Measurements from ENCODE around the gene ERMP1. TPM values are rescaled to one million over a fixed set of nuclear protein-coding genes. Genes with fewer than 3 reads are reported as not detected.

Gene ERMP1
- total RNA-seq, 1 experiment from 2014 or later, result 12.9 TPM

DNA sequence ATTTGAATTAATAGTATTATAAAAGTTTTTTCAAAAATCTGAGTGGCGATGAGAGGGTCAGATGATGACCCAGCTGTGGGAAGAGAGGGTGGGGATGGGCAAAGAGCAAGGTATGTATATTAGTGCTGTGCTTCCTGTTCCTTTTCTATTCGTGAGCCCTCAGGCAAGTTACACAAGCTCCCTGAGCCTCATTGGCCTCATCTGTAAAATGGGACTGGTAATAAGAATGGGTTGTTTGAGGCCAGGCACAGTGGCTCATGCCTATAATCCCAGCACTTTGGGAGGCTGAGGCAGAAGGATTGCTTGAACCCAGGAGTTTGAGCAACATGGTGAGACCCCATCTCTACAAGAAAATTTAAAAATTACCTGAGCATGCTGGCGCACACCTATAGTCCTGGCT lies 33.8 kb upstream of the ERMP1 start:
- Histone ChIP-seq H3K36me3 (replicated peaks; ENCODE audit: control insufficient read depth, insufficient read depth, low read length) (no peaks in the 10 kb centered on the region), H3K4me3 (ENCODE audit: insufficient read depth, low read depth, low read length) (no peak overlapping the region), H3K27me3 (ENCODE audit: control insufficient read depth, insufficient read depth, low read length) (no peaks in the 10 kb centered on the region)
- no peak for DNase-seq

DNA sequence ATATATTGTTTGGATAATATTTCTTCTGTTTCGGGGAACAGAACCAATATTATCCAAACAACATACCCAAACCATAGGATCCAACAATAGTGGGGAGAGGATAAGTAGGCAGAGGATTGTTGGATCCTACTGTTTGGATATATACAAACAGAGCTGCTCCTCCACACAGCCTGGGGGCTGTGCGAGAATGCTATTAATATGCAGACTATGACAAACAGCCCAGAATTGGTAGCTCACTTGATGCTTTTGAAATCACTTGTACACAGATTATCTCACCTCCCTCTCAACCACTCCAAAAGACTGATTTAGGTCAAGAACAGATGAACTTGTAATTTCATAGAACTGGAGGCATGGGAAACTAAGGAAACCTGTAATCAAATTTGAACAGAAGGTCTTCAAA lies 33.4 kb upstream of the ERMP1 start:
- H3K4me3 ChIP-seq (ENCODE audit: insufficient read depth, low read depth, low read length), result no peak overlapping the region
- no peaks in the 10 kb centered on the region for H3K36me3 ChIP-seq (replicated peaks; ENCODE audit: control insufficient read depth, insufficient read depth, low read length)
- no peaks in the 10 kb centered on the region for H3K27me3 ChIP-seq (ENCODE audit: control insufficient read depth, insufficient read depth, low read length)
- no peak for DNase-seq

DNA sequence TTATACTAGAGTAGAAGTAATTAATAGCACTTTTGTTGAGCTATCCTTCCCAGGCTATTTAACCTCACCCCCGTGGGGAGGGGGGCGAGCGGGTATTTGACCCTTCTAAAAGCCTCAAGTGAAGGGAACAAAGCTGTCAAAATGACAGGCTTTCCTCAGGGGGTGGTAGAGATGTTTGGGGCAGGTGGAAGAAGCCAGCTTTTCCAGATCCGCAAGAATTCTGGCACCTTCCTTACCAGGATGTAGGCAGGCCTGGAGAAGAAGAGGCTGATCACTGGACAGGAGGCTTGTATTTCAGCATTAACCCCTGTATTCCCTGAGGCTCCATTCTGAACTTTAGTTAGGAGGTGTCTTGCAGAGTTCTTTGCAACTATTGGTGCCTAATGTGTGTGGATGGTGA lies 31.5 kb upstream of the ERMP1 start:
- DNase-seq, result no peak
- no peaks in the 10 kb centered on the region for H3K27me3 ChIP-seq (ENCODE audit: control insufficient read depth, insufficient read depth, low read length)
- no peak overlapping the region for H3K4me3 ChIP-seq (ENCODE audit: insufficient read depth, low read depth, low read length)
- no peaks in the 10 kb centered on the region for H3K36me3 ChIP-seq (replicated peaks; ENCODE audit: control insufficient read depth, insufficient read depth, low read length)

DNA sequence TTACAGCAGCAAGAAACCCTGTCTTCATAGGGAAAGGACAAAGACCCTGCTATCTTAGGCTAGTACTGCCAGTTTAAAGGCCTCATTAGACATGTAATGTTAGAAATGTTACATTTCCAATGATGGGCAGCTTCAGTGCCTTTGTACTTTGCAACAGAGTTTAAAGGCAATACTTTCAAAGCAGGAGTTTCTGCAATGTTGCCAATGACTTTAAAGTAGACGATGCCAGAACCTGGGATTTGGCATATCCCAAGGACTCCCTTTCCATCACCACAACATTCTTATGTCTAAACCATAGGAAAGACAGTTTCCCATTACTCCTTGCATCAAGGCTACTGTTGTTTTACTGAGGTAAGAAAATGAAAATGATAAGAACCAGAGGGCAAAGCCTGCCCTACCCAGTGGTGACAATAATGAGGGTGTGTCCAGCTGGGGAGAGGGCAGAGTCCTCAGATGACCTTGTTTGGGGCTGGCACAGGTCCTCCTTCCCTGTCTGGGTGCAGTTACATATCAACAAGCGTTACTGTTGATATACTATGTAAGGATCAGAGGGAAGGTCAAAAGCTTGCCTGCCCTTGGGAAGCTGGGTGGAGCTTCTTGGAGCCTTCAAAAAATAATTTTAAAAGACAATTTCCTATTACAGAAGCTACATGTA lies 30.3 kb upstream of the ERMP1 start:
- DNase-seq, result no peak
- no peak overlapping the region for H3K4me3 ChIP-seq (ENCODE audit: insufficient read depth, low read depth, low read length)
- H3K36me3 ChIP-seq (replicated peaks; ENCODE audit: control insufficient read depth, insufficient read depth, low read length), result no peaks in the 10 kb centered on the region
- no peaks in the 10 kb centered on the region for H3K27me3 ChIP-seq (ENCODE audit: control insufficient read depth, insufficient read depth, low read length)

DNA sequence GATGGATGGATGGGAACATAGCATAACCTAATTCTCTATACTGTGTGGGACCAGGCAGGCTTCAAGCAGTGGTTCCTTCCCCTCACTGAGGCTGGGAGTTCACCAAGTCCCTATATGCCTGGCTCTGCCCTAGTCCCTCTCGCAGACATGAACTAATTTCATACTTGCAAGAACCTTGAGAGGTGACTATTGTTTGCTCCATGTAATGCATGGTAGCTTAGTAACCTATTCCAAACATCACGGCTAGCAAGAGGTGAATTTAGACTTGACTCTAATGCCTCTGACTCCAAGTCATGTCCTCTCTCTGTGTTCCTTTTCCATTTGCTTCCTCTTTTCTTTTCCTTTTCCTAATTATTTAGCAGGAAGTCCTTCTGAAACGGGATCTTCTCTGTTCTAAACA lies 25.9 kb upstream of the ERMP1 start:
- DNase-seq, result no peak
- H3K27me3 ChIP-seq (ENCODE audit: control insufficient read depth, insufficient read depth, low read length), result no peaks in the 10 kb centered on the region

GRCh38 chr9:5857928-5858327 lies 25.0 kb upstream of the ERMP1 start:
- Histone ChIP-seq H3K27me3 (ENCODE audit: control insufficient read depth, insufficient read depth, low read length) (no peaks in the 10 kb centered on the region), H3K4me3 (ENCODE audit: insufficient read depth, low read depth, low read length) (no peak overlapping the region)
- no peak for DNase-seq

More for the DNA sequence above, 25.9 kb upstream of the ERMP1 start:
- Histone ChIP-seq H3K36me3 (replicated peaks; ENCODE audit: control insufficient read depth, insufficient read depth, low read length) (no peaks in the 10 kb centered on the region), H3K4me3 (ENCODE audit: insufficient read depth, low read depth, low read length) (no peak overlapping the region)

GRCh38 chr9:5854063-5854790 lies 21.3 kb upstream of the ERMP1 start:
- no peak overlapping the region for H3K4me3 ChIP-seq (ENCODE audit: insufficient read depth, low read depth, low read length)
- H3K27me3 ChIP-seq (ENCODE audit: control insufficient read depth, insufficient read depth, low read length), result no peaks in the 10 kb centered on the region
- DNase-seq, result no peak
- H3K36me3 ChIP-seq (replicated peaks; ENCODE audit: control insufficient read depth, insufficient read depth, low read length), result no peaks in the 10 kb centered on the region

More at GRCh38 chr9:5857928-5858327, 25.0 kb upstream of the ERMP1 start:
- H3K36me3 ChIP-seq (replicated peaks; ENCODE audit: control insufficient read depth, insufficient read depth, low read length), result no peaks in the 10 kb centered on the region

DNA sequence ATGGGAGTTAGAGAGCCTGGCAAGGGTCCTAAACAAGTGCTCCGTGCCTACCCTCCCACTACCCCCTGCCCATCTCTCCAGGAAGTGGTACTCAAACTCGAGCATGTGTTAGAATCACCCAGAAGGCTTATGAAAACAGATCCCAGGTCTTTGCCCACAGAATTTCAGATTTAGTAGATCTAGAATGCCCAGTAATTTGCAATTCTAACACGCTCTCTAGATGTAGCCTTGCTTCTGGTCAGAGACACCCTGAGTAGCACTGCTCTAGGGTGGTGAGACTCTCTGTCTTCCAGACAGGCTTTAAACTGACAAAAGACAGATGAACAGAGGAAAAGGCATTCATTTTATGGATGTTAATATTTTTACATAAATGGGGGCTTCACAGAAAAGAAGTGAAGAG lies 20.7 kb upstream of the ERMP1 start:
- no peak for DNase-seq
- Histone ChIP-seq H3K36me3 (replicated peaks; ENCODE audit: control insufficient read depth, insufficient read depth, low read length) (no peaks in the 10 kb centered on the region), H3K27me3 (ENCODE audit: control insufficient read depth, insufficient read depth, low read length) (no peaks in the 10 kb centered on the region), H3K4me3 (ENCODE audit: insufficient read depth, low read depth, low read length) (no peak overlapping the region)

DNA sequence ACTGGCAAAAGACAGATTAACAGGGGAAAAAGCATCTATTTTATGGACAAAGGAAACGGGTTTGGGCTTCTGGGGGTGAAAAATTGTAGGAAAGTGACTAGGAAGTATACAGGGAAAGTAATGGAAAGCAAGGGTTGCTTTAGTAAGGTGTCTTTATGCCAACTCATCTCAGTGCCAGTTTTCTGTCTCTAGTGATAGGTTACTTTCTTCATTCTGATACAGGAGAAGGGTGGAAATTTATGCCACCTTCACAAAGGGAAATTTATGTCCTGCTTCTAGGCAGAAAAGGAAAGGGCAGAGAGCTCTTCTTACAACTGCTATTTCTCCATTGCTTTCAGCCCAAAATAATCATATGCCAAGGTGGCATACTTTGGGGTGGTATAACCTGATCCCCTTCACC lies 20.1 kb upstream of the ERMP1 start:
- Histone ChIP-seq H3K4me3 (ENCODE audit: insufficient read depth, low read depth, low read length) (no peak overlapping the region), H3K36me3 (replicated peaks; ENCODE audit: control insufficient read depth, insufficient read depth, low read length) (no peaks in the 10 kb centered on the region), H3K27me3 (ENCODE audit: control insufficient read depth, insufficient read depth, low read length) (no peaks in the 10 kb centered on the region)
- DNase-seq, result no peak

GRCh38 chr9:5851445-5851844 lies 18.5 kb upstream of the ERMP1 start:
- Histone ChIP-seq H3K4me3 (ENCODE audit: insufficient read depth, low read depth, low read length) (no peak overlapping the region), H3K36me3 (replicated peaks; ENCODE audit: control insufficient read depth, insufficient read depth, low read length) (no peaks in the 10 kb centered on the region), H3K27me3 (ENCODE audit: control insufficient read depth, insufficient read depth, low read length) (no peaks in the 10 kb centered on the region)
- DNase-seq, result no peak

DNA sequence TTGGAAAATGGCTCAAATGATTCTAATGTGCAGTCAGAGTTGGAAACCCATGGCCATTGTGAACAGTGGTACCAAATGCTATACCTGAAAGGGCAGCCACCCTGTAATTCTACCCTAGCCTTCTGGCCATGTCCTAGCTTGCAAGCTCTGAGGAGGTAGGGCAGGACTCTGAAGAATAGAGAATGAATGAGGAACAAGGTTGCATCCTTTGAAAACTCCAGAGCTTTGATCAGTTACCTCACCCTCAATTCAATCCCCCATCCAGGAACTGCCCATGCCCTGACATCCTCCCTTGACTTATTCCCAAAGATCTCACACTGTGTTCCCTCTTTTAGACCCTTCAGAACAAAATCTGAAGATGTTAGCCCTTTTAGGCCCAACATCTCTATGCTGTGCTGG lies 17.8 kb upstream of the ERMP1 start:
- no peaks in the 10 kb centered on the region for H3K36me3 ChIP-seq (replicated peaks; ENCODE audit: control insufficient read depth, insufficient read depth, low read length)
- DNase-seq, result no peak
- H3K27me3 ChIP-seq (ENCODE audit: control insufficient read depth, insufficient read depth, low read length), result no peaks in the 10 kb centered on the region
- H3K4me3 ChIP-seq (ENCODE audit: insufficient read depth, low read depth, low read length), result no peak overlapping the region

GRCh38 chr9:5848372-5848882 lies 15.5 kb upstream of the ERMP1 start:
- Histone ChIP-seq H3K4me3 (ENCODE audit: insufficient read depth, low read depth, low read length) (no peak overlapping the region), H3K36me3 (replicated peaks; ENCODE audit: control insufficient read depth, insufficient read depth, low read length) (no peaks in the 10 kb centered on the region), H3K27me3 (ENCODE audit: control insufficient read depth, insufficient read depth, low read length) (no peaks in the 10 kb centered on the region)
- no peak for DNase-seq

- H3K36me3 ChIP-seq (replicated peaks; ENCODE audit: control insufficient read depth, insufficient read depth, low read length), result no peaks in the 10 kb centered on the region
- no peaks in the 10 kb centered on the region for H3K27me3 ChIP-seq (ENCODE audit: control insufficient read depth, insufficient read depth, low read length)
- no peak for DNase-seq
- no peak overlapping the region for H3K4me3 ChIP-seq (ENCODE audit: insufficient read depth, low read depth, low read length)
Measured at GRCh38 chr9:5846501-5846921, 13.6 kb upstream of the ERMP1 start.

DNA sequence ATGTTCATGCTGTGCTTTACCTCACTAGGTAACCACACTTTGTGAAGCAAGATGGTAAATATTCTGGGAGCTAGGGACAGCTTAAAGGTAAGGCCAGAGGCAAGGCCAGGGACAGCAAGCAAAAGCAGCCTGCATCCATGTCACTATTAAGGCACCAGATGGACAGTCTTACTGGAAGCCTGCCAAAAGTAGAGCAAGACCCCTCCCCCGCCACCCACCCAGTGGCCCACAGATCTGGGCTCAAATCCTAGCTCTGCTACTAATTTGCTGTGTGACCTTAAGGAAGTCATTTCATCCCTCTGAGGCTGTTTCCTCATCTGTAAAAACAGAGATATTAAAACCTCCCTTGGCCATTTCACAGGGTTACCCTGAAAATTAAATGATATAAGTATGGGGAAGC lies 13.2 kb upstream of the ERMP1 start:
- no peak overlapping the region for H3K4me3 ChIP-seq (ENCODE audit: insufficient read depth, low read depth, low read length)
- no peak for DNase-seq
- no peaks in the 10 kb centered on the region for H3K27me3 ChIP-seq (ENCODE audit: control insufficient read depth, insufficient read depth, low read length)
- H3K36me3 ChIP-seq (replicated peaks; ENCODE audit: control insufficient read depth, insufficient read depth, low read length), result no peaks in the 10 kb centered on the region

DNA sequence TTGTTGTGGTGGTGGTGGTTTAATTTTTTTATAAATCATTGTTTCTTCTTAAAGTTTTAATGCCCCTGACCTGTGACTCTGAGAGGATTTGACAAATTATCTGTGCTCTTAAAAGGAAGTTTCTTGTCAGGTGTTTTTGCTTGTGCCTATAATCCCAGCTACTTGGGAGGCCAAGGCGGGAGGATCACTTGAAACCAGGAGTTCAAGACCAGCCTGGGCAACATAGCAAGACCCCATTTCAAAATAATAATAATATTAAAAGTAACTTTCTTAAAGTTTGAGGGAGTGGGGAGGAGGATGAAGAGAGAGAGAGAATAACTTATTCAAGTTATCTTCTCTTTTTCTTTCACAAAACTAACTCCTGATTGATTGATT lies 12.2 kb upstream of the ERMP1 start:
- no peak for DNase-seq
- H3K36me3 ChIP-seq (replicated peaks; ENCODE audit: control insufficient read depth, insufficient read depth, low read length), result no peaks in the 10 kb centered on the region
- no peaks in the 10 kb centered on the region for H3K27me3 ChIP-seq (ENCODE audit: control insufficient read depth, insufficient read depth, low read length)
- no peak overlapping the region for H3K4me3 ChIP-seq (ENCODE audit: insufficient read depth, low read depth, low read length)

Measured in H7 (cell line).